GM23338 (cell line): ENCODE measurements around the gene RDH5. TPM values are rescaled to one million over a fixed set of nuclear protein-coding genes. Genes with fewer than 3 reads are reported as not detected.
"Not testable (repeated sequence)": the region's sequence is repeated elsewhere in the genome, so short reads cannot be mapped to it uniquely, and the experiment has no call there.

Experiments
- ATAC-seq: fragments of 200-7000 bp; cut with Tn5 transposase; 3 replicates; pipeline ENCODE4 v1.9.1; 2020
- DNase-seq: peaks from one replicate; pipeline ENCODE4 v3.0.0-alpha.2; 2015; ENCODE audit warnings: low spot score
- H2AFZ ChIP-seq: fragments of 200-600 bp; sonication (generic); 2 replicates; pipeline ENCODE4 v1.8.0; 2016; ENCODE audit warnings: antibody characterized with exemption, mild to moderate bottlenecking, moderate library complexity
- H3F3A ChIP-seq: fragments of 200-600 bp; sonication (generic); replicated peaks from 2 replicates; pipeline ENCODE4 v1.8.0; 2017; ENCODE audit warnings: antibody characterized with exemption, mixed run types, low read depth
- H3K27ac ChIP-seq: fragments of 200-600 bp; sonication (generic); 2 replicates; pipeline ENCODE4 v1.6.1; 2016; ENCODE audit warnings: low read depth
- H3K27me3 ChIP-seq: fragments of 200-600 bp; sonication (generic); 2 replicates; pipeline ENCODE4 v1.8.0; 2016; ENCODE audit warnings: mild to moderate bottlenecking, mixed run types, moderate library complexity; ENCODE audit not compliant: insufficient read depth
- H3K36me3 ChIP-seq: fragments of 200-600 bp; sonication (generic); 2 replicates; pipeline ENCODE4 v1.8.0; 2016; ENCODE audit warnings: mild to moderate bottlenecking; ENCODE audit not compliant: insufficient read depth
- H3K4me1 ChIP-seq: fragments of 200-600 bp; sonication (generic); 2 replicates; pipeline ENCODE4 v1.8.0; 2016; ENCODE audit warnings: mild to moderate bottlenecking, moderate library complexity; ENCODE audit not compliant: insufficient read depth
- H3K4me2 ChIP-seq: fragments of 200-600 bp; sonication (generic); 2 replicates; pipeline ENCODE4 v1.7.1; 2017; ENCODE audit warnings: mixed run types
- H3K4me3 ChIP-seq: fragments of 200-600 bp; sonication (generic); 2 replicates; pipeline ENCODE4 v1.6.1; 2016; ENCODE audit warnings: mixed run types
- H3K79me2 ChIP-seq: fragments of 200-600 bp; sonication (generic); replicated peaks from 2 replicates; pipeline ENCODE4 v1.8.0; 2017; ENCODE audit warnings: mild to moderate bottlenecking; ENCODE audit not compliant: insufficient read depth
- H3K9me2 ChIP-seq: fragments of 200-600 bp; sonication (generic); 2 replicates; pipeline ENCODE4 v1.8.0; 2017; ENCODE audit not compliant: insufficient read depth
- H4K20me1 ChIP-seq: fragments of 200-600 bp; sonication (generic); replicated peaks from 2 replicates; pipeline ENCODE4 v1.8.0; 2017; ENCODE audit warnings: mild to moderate bottlenecking; ENCODE audit not compliant: insufficient read depth
- H3K27ac Mint-ChIP-seq: 2 replicates; pipeline ENCODE4 v1.8.0; 2020; ENCODE audit warnings: inconsistent platforms, mild to moderate bottlenecking, moderate library complexity, mixed read lengths
- H3K27me3 Mint-ChIP-seq: 3 replicates; pipeline ENCODE4 v1.8.0; 2022; ENCODE audit warnings: low read depth, mild to moderate bottlenecking, moderate library complexity, mixed read lengths, inconsistent platforms; ENCODE audit not compliant: insufficient read depth, poor library complexity
- H3K36me3 Mint-ChIP-seq: 3 replicates; pipeline ENCODE4 v1.8.0; 2021; ENCODE audit warnings: low read depth, mild to moderate bottlenecking, inconsistent platforms, moderate library complexity, mixed read lengths
- H3K4me1 Mint-ChIP-seq: 3 replicates; pipeline ENCODE4 v1.8.0; 2020; ENCODE audit warnings: mild to moderate bottlenecking, inconsistent platforms, mixed read lengths
- H3K4me3 Mint-ChIP-seq: 3 replicates; pipeline ENCODE4 v1.8.0; 2021; ENCODE audit warnings: moderate library complexity, mild to moderate bottlenecking, inconsistent platforms, mixed read lengths
- H3K9me3 Mint-ChIP-seq: 3 replicates; pipeline ENCODE4 v1.8.0; 2020; ENCODE audit warnings: moderate library complexity, mild to moderate bottlenecking, inconsistent platforms, mixed read lengths
- CREB1 ChIP-seq: fragments of 250-450 bp; sonication (Bioruptor Pico); IDR thresholded peaks from 2 replicates; pipeline ENCODE4 v1.5.0; 2020; ENCODE audit warnings: low read depth, mild to moderate bottlenecking, moderate library complexity
- EZH2 ChIP-seq: fragments of 200-600 bp; sonication (generic); IDR thresholded peaks from one replicate; pipeline ENCODE4 v1.8.0; 2017; ENCODE audit warnings: antibody characterized with exemption, mild to moderate bottlenecking, low read depth; ENCODE audit not compliant: unreplicated experiment
- EZH2phosphoT487 ChIP-seq: fragments of 200-600 bp; sonication (generic); IDR thresholded peaks from one replicate; pipeline ENCODE4 v1.8.1; 2018; ENCODE audit warnings: antibody characterized with exemption; ENCODE audit not compliant: unreplicated experiment
- POLR2AphosphoS5 ChIP-seq: IDR thresholded peaks from 2 replicates; pipeline ENCODE4 v1.6.1; 2016; ENCODE audit warnings: antibody characterized with exemption, low read depth
- ZNF114 ChIP-seq: fragments of 250-450 bp; sonication (Bioruptor Pico); IDR thresholded peaks from 2 replicates; pipeline ENCODE4 v1.5.0; 2020; ENCODE audit warnings: mild to moderate bottlenecking, moderate library complexity
- ZNF331 ChIP-seq: fragments of 250-450 bp; sonication (Bioruptor Pico); IDR thresholded peaks from 2 replicates; pipeline ENCODE4 v1.5.0; 2020; ENCODE audit warnings: low read depth, mild to moderate bottlenecking, moderate library complexity
- polyA plus RNA-seq: library from polyadenylated mRNA; unstranded; fragments of >200 nt; fragmentation: Nextera tagmentation; extraction: Ambion mirVana; gene quantifications from 2 replicates; pipeline ENCODE4 v1.2.1, GENCODE V29; 2016
- total RNA-seq: library from RNA; depleted of rRNA; stranded (reverse); fragments of >200 nt; shearing (Covaris generic); gene quantifications from 2 replicates; pipeline ENCODE4 v1.2.3, GENCODE V29; 2014
- TF ChIP-seq, protein P1 (sequence below): fragments of 250-450 bp; sonication (Bioruptor Pico); IDR thresholded peaks from 2 replicates; pipeline ENCODE4 v1.5.0; 2020; ENCODE audit warnings: mild to moderate bottlenecking, moderate library complexity
- TF ChIP-seq, protein P2 (sequence below), 2 experiments: fragments of 200-600 bp in 1 of 2; sonication (generic) in 1 of 2; conservative IDR thresholded peaks; 2 replicates each; pipeline versions ENCODE4 v1.5.1 to v1.6.1; 2016 to 2017; ENCODE audit warnings: antibody characterized with exemption in 2 of 2, low read depth in 2 of 2, mild to moderate bottlenecking in 2 of 2, moderate library complexity in 1 of 2
- TF ChIP-seq, protein P3 (sequence below): IDR thresholded peaks from 2 replicates; pipeline ENCODE4 v1.6.1; 2016; ENCODE audit warnings: antibody characterized with exemption

Gene RDH5
- total and polyA plus RNA-seq, 2 experiments from 2014 or later, result 3.9 to 7.5 TPM

DNA sequence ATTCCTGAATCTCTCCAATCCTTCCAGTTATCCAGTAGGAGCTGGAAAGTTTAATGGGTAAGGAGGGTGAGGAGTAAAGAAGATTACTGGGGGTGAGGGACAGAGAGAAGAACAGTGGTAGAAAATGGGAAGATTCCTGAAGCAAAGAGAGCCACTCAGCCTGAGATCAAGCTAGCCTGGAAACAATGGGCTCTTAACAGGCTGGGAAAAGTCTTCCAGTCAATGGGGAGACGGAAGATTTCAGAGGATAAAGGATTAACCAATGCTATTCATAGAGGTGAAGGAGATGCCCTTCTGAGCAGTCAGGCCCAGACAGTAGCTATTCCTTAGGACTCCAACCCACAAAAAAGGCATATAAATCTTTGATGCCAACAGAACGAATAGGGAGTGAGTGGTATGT, 37.5 kb downstream of the RDH5 start (continued):
- TF ChIP-seq, protein P1, sequence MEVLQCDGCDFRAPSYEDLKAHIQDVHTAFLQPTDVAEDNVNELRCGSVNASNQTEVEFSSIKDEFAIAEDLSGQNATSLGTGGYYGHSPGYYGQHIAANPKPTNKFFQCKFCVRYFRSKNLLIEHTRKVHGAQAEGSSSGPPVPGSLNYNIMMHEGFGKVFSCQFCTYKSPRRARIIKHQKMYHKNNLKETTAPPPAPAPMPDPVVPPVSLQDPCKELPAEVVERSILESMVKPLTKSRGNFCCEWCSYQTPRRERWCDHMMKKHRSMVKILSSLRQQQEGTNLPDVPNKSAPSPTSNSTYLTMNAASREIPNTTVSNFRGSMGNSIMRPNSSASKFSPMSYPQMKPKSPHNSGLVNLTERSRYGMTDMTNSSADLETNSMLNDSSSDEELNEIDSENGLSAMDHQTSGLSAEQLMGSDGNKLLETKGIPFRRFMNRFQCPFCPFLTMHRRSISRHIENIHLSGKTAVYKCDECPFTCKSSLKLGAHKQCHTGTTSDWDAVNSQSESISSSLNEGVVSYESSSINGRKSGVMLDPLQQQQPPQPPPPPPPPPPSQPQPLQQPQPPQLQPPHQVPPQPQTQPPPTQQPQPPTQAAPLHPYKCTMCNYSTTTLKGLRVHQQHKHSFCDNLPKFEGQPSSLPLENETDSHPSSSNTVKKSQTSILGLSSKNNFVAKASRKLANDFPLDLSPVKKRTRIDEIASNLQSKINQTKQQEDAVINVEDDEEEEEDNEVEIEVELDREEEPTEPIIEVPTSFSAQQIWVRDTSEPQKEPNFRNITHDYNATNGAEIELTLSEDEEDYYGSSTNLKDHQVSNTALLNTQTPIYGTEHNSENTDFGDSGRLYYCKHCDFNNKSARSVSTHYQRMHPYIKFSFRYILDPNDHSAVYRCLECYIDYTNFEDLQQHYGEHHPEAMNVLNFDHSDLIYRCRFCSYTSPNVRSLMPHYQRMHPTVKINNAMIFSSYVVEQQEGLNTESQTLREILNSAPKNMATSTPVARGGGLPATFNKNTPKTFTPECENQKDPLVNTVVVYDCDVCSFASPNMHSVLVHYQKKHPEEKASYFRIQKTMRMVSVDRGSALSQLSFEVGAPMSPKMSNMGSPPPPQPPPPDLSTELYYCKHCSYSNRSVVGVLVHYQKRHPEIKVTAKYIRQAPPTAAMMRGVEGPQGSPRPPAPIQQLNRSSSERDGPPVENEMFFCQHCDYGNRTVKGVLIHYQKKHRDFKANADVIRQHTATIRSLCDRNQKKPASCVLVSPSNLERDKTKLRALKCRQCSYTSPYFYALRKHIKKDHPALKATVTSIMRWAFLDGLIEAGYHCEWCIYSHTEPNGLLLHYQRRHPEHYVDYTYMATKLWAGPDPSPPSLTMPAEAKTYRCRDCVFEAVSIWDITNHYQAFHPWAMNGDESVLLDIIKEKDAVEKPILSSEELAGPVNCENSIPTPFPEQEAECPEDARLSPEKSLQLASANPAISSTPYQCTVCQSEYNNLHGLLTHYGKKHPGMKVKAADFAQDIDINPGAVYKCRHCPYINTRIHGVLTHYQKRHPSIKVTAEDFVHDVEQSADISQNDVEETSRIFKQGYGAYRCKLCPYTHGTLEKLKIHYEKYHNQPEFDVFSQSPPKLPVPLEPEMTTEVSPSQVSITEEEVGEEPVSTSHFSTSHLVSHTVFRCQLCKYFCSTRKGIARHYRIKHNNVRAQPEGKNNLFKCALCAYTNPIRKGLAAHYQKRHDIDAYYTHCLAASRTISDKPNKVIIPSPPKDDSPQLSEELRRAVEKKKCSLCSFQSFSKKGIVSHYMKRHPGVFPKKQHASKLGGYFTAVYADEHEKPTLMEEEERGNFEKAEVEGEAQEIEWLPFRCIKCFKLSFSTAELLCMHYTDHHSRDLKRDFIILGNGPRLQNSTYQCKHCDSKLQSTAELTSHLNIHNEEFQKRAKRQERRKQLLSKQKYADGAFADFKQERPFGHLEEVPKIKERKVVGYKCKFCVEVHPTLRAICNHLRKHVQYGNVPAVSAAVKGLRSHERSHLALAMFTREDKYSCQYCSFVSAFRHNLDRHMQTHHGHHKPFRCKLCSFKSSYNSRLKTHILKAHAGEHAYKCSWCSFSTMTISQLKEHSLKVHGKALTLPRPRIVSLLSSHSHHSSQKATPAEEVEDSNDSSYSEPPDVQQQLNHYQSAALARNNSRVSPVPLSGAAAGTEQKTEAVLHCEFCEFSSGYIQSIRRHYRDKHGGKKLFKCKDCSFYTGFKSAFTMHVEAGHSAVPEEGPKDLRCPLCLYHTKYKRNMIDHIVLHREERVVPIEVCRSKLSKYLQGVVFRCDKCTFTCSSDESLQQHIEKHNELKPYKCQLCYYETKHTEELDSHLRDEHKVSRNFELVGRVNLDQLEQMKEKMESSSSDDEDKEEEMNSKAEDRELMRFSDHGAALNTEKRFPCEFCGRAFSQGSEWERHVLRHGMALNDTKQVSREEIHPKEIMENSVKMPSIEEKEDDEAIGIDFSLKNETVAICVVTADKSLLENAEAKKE, result no peak
- TF ChIP-seq ZNF114 (no peak), CREB1 (no peak)

DNA sequence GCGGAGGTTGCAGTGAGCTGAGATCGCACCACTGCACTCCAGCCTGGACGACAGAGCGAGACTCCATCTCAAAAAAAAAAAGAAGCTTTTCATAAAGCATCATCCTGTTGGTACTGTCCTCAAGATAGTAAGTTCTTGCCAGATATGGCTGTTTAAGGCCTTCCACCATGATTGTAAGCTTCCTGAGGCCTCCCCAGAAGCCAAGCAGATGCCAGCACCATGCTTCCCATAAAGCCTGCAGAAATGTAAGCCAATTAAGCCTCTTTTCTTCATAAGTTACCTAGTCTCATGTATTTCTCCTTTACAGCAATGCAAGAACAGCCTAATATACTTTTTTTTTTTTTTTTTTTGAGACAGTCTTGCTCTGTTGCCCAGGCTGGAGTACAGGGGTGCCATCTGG, 38.4 kb downstream of the RDH5 start:
- peaks cover 50% of the 10 kb centered on the region for H4K20me1 ChIP-seq
- peaks cover 65% of the 10 kb centered on the region for H3K36me3 Mint-ChIP-seq

DNA sequence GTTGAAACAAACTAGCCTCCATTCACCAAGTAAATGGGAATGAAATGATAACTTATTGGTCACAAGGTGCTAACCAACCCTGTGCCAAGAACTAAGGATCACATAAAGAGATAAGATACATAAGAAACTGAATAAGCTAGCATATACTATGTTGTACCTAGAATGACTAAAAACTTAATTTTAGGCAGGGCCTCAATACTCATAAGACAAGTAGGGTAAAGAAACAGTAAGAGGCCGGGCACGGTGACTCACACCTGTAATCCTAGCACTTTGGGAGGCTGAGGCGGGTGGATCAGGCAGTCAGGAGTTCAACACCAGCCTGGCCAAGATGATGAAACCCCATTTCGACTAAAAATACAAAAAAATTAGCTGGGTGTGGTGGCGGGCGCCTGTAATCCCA, 40.5 kb downstream of the RDH5 start:
- peaks cover 5% of the 10 kb centered on the region for H3K4me1 Mint-ChIP-seq
- H3K27me3 Mint-ChIP-seq, result peaks cover 2% of the 10 kb centered on the region
- no peak overlapping the region for H3K4me2 ChIP-seq
- peaks cover 19% of the 10 kb centered on the region; the same call in 1 of the 2 replicates for H3F3A ChIP-seq
- peaks cover 49% of the 10 kb centered on the region for H4K20me1 ChIP-seq
- ATAC-seq (no peak), DNase-seq (no peak)
- 0 out of 2 replicates have a peak, but pooled peaks cover 6% of the 10 kb centered on the region for H3K79me2 ChIP-seq
- H3K27ac Mint-ChIP-seq, result no peak overlapping the region
- no peak overlapping the region for H2AFZ ChIP-seq
- H3K4me3 ChIP-seq, result no peak overlapping the region
- no peaks in the 10 kb centered on the region; the same call in 2 of the 3 replicates for H3K9me3 Mint-ChIP-seq
- H3K4me3 Mint-ChIP-seq, result no peak overlapping the region
- no peaks in the 10 kb centered on the region for H3K9me2 ChIP-seq
- H3K36me3 Mint-ChIP-seq, result peaks cover 60% of the 10 kb centered on the region
- H3K27ac ChIP-seq, result no peak overlapping the region
- H3K27me3 ChIP-seq, result no peaks in the 10 kb centered on the region
- H3K36me3 ChIP-seq, result peaks cover 31% of the 10 kb centered on the region; the same call in 1 of the 2 replicates
- H3K4me1 ChIP-seq, result no peaks in the 10 kb centered on the region
- TF ChIP-seq POLR2AphosphoS5 (no peak), EZH2phosphoT487 (no peak), ZNF114 (no peak), EZH2 (no peak), ZNF331 (CRISPR knock-in tag) (no peak), CREB1 (no peak)
- TF ChIP-seq, protein P2, sequence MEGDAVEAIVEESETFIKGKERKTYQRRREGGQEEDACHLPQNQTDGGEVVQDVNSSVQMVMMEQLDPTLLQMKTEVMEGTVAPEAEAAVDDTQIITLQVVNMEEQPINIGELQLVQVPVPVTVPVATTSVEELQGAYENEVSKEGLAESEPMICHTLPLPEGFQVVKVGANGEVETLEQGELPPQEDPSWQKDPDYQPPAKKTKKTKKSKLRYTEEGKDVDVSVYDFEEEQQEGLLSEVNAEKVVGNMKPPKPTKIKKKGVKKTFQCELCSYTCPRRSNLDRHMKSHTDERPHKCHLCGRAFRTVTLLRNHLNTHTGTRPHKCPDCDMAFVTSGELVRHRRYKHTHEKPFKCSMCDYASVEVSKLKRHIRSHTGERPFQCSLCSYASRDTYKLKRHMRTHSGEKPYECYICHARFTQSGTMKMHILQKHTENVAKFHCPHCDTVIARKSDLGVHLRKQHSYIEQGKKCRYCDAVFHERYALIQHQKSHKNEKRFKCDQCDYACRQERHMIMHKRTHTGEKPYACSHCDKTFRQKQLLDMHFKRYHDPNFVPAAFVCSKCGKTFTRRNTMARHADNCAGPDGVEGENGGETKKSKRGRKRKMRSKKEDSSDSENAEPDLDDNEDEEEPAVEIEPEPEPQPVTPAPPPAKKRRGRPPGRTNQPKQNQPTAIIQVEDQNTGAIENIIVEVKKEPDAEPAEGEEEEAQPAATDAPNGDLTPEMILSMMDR (conservative IDR thresholded peaks at IDR 0.05; ENCODE audit: low read depth in 2 of 2), result no peak
- TF ChIP-seq, protein P3, sequence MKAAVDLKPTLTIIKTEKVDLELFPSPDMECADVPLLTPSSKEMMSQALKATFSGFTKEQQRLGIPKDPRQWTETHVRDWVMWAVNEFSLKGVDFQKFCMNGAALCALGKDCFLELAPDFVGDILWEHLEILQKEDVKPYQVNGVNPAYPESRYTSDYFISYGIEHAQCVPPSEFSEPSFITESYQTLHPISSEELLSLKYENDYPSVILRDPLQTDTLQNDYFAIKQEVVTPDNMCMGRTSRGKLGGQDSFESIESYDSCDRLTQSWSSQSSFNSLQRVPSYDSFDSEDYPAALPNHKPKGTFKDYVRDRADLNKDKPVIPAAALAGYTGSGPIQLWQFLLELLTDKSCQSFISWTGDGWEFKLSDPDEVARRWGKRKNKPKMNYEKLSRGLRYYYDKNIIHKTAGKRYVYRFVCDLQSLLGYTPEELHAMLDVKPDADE, result no peak

More for the DNA sequence above, 38.4 kb downstream of the RDH5 start:
- not testable (repeated sequence) for H2AFZ ChIP-seq, ATAC-seq, DNase-seq, H3K27ac Mint-ChIP-seq, H3K9me3 Mint-ChIP-seq, H3K4me1 ChIP-seq, H3K27ac ChIP-seq, H3K4me3 Mint-ChIP-seq, H3K4me3 ChIP-seq, H3K27me3 ChIP-seq, H3K4me2 ChIP-seq, H3K27me3 Mint-ChIP-seq, H3K79me2 ChIP-seq, H3K9me2 ChIP-seq
- Histone ChIP-seq H3F3A (peaks cover 19% of the 10 kb centered on the region; the same call in 1 of the 2 replicates), H3K36me3 (peaks cover 31% of the 10 kb centered on the region; the same call in 1 of the 2 replicates)
- peaks cover 19% of the 10 kb centered on the region for H3K4me1 Mint-ChIP-seq
